GM19238 (cell line): ENCODE measurements around the gene SMIM27.

ENCODE experiments used
- DNase-seq: peaks from one replicate; pipeline ENCODE4 v3.0.0; 2011; ENCODE audit warnings: low spot score; ENCODE audit not compliant: insufficient read length

SMIM27 gene

DNA sequence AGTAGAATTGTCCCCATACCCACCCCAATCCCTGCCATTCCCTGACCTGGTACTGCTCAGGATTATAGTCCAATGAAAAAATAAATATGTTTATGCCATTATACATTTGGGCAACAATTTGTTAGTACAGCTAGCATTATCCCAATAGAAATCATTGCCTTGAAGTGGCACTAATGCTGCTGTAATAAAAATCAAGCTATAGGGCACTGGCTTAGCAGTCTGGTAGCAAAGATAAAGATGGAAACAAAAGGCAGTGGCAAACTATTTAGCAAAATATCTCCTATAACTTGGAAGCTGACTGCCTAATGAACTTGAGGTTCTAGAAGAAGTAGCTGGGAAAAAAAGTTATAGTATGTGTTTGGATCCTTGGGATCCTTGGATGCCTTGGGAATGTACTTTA lies 2.5 kb downstream of the SMIM27 start:
- DNase-seq, result no peak

DNA sequence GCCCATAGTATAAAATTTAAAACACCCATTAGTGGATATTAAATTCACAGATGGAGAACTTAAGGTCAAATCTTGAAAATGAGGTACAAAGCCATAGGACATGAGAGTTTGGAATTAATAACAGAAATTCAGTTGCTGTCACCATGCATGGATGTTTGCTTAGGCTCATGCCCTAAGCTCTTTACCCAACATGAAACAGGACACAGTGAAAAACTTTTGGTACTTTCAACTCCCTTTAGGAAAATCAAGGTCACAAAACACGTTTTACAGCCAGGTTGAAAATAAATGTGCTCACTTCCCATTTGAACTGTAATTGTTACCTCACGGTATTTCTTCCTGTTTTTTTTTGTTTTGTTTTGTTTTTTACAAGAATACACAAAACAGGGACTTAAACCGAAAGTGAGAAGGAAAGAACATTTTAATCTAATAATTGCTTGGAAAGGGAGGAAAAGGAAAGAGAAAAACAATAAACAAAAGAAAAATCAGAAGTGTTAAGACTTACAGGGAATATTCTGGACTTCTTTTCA lies 6.3 kb downstream of the SMIM27 start:
- DNase-seq, result no peak

DNA sequence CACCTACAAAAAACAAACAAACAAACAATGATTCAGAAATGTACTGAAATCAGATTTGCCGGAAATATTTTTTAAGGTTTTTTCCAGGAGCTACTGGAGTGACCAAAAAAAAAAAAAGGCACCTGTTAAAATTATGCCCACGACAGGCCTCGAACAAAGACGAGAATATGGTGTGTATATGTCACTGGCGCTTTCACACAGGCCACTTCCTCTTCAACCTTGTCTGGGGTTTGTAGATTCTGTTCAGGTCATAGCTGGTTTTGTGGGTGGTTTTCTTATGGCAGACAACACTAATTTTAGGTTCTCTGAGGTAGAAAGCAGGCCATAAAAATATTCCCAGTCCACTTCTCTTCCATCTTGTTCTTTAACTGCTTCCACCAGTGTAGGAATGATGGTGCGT lies 13.8 kb downstream of the SMIM27 start:
- no peak for DNase-seq

DNA sequence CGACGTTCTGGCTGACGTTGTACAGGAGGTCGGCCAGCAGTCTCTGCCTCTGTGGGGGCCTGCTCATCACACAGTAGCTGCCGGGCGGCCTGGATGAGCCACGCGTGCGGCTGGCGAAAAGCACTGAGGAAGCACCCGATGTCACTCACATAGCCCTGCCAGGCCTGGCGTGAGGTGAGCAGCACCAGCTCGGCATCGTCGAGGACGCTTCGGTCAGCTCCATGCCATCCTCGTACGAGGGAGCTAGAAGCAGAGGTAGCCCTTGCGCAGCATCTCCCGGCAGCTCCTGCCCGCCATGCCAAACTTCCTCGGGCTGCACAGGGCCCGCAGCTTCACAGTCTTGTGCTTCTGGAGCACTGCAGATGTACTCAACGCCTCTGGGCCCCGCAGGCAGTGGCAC lies 14.6 kb downstream of the SMIM27 start:
- DNase-seq, result no peak

DNA sequence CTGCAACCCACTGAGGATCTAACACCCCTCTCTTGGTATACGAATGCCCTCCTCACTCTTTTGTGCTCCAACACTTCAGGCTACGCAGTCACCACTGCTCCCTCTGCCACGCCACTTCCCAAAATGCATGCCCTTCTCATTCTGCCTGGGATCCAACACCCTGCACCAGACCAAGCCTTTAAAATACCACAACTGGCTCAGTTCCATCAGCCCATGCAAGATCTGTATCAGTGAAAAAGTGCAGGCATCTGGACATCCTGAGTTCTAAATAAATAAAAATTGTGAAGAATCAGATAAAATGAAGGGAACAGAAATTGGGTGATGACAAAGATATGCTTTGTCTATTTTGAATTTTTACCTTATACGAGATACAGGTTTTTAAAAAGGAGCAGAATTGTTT lies 18.1 kb downstream of the SMIM27 start:
- DNase-seq, result no peak

DNA sequence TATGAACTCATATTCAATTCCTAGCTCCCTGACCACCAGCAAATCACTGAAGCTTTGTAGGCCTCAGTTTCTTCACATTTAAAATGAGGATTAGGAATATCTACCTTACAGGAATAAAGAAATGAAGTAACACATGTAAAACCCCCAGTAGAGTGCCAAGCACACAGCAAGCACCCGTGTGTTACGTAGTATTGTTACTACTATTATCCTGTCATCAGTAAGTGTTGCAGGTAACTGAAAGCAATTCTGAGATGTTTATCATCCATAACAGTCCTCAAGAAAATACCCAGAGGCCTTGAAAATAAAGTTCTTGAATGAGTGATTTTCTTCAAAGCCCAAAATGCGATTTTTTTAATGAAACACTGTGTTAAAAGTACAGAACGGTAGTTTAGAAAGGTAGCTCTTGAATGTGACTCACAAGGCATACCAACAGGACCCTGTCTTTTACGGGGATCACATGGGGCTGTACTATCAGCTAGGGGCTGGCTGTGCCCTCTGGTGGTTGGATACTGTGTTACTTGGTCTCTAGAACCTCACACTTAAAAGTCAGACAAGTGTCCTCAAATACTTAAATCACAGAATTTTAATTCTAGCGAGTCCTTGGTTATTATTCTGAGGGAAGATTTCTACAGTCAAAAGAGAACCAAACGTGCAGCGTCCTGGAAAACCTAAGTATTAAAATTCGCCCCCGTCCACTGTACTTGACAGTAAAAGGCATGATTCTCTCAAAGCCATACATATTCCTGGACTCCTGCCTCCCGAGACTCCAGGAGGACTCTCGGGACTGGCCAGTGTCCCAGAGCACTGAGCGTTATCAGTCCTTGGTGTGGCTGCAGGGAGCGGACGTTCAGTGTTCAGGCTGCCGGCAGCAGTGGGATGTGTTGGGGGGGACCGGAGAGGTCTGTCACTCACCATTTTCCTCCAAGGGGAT lies 20.1 kb downstream of the SMIM27 start:
- DNase-seq, result peak; percentile 64

DNA sequence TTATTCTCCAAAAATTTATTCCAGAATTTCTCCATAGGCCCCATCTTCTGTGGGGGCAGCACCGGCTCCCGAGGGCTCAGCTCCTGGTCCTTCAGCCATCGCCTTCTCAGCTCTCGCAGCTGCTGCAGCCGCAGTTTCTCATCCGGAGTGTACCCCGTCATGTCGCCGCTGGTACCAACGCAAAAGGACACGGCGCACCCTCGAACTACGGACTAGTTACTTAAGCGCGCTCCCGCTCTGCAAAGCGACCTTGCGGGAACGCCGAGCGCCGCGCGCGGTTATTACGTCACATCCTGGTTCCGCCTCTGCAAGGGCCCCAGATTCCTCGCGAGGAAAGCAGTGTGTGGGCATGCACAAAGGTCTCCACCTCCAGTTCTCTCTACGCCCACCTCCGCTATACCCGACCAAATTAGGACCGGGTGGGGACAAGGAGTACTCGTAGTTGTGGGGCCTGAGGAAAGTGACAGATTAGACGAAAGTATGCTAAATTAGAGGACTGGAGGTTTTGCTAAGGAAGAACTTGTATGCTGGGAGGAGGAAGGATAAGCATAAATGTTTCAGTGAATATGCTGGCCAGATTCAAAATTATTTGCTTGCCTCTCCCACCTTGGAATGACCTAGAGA lies 20.9 kb downstream of the SMIM27 start, which contains the start of gene NDUFB6:
NDUFB6 (minus strand) TSS at position 260 of the 624 bp plus-strand sequence; CDS start at position 161, 99 bp downstream.
- DNase-seq, result peak; percentile 83

DNA sequence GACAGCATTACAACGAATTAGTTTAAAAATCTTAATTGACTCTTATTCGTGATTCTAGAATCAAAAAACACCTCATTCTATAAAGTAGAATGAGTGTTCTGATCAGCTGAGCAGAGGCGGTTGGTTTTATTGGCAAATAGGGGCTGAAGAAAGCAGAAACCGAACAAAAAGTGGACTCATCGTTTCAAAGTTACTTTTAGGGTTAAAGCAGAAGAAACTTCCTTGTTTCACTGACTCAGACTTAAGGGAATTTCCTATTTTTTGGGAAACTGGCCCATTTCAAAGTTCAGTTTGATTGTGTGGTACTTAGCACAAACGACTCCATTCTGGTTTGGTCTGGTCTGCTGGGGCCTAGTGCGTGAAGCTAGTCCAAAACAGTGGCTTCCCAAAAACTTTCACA lies 21.7 kb downstream of the SMIM27 start:
- no peak for DNase-seq

DNA sequence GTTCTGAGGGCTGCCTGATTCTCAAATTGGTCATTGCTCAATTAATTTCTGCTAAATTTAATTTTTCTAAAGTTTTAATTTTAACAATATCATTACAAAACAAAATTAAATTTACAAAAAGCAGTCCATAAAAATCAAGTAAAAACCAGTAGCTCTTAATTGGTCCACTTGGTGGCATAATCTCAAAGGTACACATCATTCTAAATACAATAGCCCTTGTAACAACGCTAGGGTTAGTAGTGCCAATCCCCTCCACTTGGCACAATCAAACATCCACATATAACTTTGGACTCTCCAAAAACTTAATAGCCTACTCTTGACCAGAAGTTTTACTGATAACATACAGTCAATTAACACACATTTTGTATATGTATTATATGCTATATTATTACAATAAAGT lies 22.7 kb downstream of the SMIM27 start:
- no peak for DNase-seq

DNA sequence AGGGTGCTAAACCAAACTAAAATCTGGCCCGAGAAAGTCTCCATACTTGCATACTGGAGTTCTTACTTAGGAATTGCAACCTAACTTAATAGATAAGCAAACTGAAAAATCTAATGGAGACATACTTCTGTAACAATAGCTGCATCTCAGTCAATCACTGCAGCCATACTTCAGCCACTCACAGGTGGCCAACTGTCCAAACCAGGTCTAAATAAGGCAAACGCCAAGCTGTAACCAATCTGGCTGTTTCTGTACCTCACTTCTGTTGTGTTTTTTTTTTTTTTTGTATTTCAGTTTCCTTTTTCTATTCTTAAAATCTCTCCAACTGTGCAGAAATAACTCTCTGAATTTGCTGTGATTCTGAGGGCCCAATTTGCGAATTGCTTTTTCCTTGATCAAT lies 25.2 kb downstream of the SMIM27 start:
- DNase-seq, result no peak

DNA sequence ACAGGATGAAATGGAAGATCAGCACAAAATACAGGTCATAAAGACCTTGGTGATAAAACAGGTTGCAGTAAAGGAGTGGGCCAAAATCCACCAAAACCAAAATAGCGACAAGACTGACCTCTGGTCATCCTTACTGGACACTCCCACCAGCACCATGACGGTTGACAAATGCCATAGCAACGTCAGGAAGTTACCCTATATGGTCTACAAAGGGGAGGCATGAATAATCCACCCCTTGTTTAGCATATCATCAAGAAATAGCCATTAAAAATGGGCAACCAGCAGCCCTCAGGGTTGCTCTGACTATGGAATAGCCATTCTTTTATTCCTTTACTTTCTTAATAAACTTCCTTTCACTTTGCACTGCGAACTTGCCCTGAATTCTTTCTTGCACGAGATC lies 26.8 kb downstream of the SMIM27 start:
- no peak for DNase-seq

DNA sequence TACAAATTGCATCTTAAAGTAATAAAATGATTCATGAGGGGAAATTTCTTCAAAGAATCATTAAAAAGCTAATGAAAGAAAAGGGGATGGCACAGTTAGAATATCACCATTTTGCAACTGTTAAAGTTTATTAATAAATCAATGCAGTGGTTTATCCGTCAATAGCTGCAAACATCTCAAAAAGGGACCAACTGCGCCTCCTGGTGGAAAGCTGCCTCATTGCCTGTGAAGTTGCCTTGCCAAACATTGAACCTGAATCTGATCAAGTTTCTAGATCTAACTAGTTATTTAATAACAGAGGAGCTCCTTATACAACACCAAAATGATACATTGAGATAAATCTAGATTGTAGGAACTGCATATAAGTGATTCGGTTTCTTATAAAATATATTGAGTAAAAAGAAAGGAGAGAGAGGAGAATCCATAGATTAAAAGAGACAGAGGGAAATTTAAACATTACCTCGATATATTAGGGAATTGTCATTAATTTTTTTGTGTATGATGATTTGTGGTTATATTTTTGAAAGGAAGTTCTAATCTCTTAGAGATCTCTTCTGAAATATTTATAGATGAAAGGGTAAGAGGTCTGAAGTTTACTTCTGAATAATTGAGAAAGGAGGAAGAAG lies 27.7 kb downstream of the SMIM27 start:
- DNase-seq, result peak; percentile 19

DNA sequence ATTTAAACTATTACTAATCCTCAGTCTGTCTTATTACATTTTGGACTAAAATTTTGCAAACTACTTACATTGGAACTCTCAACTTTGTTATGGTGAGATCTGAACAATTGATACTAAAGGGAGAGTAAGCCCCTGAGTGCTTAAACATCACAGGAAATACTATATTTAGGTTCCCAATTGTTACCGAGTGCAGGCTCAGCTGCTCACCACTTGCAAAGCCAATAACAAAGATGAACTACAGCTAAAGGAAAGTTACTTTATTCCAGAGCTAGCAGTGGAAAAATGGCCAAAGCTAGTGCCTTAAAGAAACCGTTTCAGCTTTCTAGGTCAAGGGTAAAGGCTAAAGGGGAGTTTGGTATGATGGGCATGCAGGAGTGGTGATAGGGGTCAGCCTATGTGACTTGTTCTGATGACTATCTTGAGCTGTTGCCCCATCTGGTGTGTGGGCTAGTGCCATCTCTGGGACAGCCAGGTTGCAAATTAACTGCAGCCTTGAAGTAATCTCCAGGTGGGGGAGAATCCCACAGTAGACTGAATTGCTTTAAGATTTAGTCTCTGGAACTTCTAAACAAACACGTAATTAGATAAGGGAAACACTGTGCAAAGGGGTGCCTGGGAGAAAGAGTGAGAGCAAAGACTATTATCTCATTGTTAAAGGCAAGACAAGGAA lies 28.6 kb downstream of the SMIM27 start:
- no peak for DNase-seq

DNA sequence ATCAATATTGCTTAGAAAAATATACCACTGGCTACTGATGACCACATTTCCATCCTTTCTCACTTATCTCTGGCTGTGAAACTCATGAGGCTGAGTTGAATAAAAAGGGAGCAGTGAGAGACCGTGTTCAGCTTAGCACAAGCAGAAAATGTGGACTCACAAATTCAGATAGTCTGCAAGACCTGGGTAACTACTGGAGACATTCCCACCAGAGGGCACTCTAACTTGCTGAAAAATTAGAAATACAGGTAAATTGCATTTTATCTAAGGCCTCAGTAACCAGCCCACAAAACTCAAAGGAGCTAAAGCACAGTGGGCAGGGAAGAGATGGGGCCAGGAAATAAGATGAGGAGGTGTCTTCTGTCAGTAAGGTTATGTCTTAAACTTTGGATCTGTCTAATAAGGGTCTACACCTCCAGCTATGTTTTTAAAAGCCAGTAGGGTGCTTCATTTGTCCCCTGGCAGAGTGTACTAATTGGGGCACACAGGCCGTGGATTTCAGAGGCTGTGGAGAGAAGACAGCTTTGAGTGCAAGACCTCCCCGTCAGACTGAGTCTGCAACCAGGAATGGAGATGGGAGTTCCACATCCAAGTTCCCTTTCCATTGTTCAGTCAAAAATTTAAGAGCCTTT lies 29.5 kb downstream of the SMIM27 start:
- DNase-seq, result peak; percentile 10

DNA sequence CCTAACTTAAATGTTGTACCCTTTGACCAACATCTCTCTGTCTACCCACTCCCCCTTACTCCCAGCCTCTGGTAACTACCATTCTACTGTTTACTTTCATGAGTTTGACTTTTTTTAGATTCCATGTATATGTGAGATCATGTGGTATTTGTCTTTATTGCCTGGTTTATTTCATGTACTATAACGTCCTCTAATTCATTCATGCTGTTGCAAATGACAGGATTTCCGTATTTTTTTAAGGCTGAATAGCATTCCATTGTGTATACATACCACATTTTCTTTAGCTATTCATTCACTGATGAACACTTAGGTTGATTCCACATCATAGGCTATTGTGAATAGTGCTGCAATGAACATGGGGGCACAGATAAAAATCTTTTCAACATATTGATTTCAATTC lies 32.7 kb downstream of the SMIM27 start:
- no peak for DNase-seq

DNA sequence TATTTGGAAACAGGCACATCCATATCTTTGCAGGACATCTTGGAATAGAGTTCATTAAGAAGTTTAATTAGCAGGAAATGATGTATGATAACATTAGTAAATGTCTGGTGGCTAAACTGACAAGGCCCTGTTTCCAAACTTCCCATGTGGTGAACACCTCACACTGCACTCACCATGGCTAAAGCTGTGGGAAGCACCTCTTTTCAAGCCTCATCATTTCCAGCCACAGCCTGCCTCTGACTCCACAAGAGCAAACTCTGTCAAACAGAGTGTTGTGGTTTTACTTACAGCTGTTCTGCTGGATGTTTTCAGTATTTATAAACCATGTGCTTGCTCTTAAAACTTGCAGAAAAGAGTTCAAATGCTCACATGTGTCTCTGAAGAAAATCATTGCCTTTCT lies 35.8 kb downstream of the SMIM27 start:
- DNase-seq, result no peak

DNA sequence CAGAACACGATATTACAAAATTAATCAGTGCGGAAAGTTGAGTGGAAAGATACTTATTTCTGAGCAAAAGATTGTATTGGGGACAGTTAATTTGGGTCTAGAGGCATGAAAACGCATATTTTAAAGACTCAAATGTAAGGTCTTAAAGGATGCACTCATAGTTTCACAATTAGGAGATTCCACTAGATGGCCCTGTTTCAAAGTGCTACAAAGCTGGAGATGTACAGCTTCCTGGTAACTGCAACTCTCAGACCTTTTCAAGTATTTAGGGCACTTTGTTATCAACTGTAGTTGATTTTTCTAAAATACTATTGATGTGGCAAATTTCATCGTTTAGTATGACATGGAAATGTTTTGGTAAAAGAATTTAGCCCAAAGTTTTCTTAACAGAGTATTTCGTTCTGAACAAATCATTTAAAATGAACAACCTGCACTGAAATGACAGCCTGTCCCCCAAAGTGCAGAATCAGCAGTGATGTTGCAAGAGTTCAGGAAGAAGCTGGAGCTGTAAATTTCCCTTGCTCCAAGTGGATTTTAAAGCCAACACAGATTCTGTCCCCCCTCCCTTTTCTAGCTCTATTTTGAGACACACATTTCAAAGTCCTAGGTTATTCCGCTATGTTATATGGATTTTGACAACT lies 37.1 kb downstream of the SMIM27 start:
- peak; percentile 10 for DNase-seq

DNA sequence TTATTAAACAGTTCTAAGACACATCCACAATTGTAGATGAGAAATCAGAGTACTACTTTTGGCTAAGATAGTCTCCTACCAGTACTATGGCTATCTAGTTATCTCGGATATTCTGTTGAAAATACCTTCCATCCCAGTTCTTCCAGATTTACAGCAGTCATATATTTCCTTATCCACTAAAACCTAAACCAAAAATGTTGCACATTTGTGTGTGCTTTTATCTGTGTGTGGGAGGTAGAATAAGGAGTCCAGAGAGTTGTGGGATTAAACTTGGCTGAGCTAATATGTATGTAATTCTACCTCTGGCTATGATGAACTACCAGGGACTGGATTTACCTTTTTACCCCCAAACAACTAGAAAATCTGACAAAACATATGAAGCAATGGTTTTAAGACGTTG lies 38.3 kb downstream of the SMIM27 start:
- DNase-seq, result no peak

DNA sequence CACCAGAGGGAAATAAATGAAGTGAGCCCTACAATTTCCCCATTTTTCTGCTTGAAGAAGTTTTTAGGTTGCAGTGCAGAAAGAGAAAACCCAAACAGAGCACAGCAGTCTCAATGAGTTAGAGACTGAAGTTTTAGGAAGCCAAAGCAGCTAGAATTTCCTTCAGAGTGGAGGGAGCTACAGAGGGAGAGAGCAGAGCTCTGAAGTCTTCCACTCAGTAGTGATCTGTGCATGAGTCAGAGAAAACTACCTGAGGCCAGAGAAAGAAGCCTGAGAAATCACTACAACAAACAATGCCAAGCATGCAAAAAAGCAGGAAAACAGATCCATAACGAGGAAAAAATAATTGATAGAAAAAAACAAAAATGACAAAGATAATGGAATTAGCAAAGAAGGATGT lies 38.8 kb downstream of the SMIM27 start:
- no peak for DNase-seq

DNA sequence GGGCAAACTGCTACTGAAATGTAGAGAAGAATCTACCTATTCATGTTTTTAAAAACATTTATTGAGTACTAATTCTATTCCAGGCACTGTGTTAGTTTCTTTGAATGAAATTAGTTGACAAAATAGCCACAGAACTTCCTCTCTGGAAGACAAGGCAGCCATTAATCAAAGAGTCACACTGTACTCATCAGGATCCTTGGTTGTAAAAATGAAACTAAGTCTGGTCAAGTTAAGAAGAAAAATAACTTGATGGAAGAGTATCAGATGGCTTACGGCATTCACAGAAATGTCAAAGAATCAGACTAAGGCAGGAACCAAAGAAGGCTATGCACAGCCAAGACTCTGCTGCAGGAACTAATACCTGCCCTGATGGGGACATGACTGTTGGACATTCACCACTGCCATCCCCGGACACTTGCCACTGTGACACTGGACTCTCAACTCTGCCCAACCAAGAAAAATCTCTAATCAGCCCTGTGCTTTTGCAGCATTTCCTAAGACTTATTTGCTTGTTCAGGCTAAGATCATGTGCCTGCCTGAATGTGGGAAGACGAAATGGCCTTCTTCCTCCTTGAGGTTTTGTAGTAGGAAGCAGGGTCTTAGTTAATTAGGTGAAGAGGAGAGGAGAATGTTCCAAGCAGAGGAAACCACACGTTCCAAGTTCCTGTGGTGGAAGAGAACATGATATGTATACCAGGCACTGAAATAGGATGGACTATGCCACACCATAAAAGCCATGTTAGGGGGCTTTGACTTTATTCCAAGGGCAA lies 44.2 kb downstream of the SMIM27 start:
- DNase-seq, result no peak
